CD4-positive, CD25-positive, alpha-beta regulatory T cell (primary cell): Measurements from ENCODE around the gene SNX21. TPM values are rescaled to one million over a fixed set of nuclear protein-coding genes. Genes with fewer than 3 reads are reported as not detected.
A peak's percentile ranks its signal among the peaks of the same experiment; 100 is the strongest.

ENCODE experiments used
- ATAC-seq, 2 donors: fragments of 150-1000 bp; cut with Tn5 transposase; one replicate each; pipeline ENCODE4 v1.10.0; 2021; ENCODE audit warnings: low read depth in 2 of 2, moderate number of reproducible peaks in 2 of 2, moderate library complexity in 1 of 2
- DNase-seq, 3 donors: peaks; one replicate each; pipeline versions ENCODE4 v3.0.0 to v3.0.0-alpha.2; 2012 to 2022; ENCODE audit warnings: mixed read lengths in 1 of 3
- H3K27ac ChIP-seq: one replicate; pipeline ENCODE4 v1.7.0; 2013; ENCODE audit warnings: mild to moderate bottlenecking, low read length; ENCODE audit not compliant: insufficient read depth, poor library complexity, severe bottlenecking
- H3K27me3 ChIP-seq: one replicate; pipeline ENCODE4 v1.7.0; 2013; ENCODE audit warnings: low read length; ENCODE audit not compliant: control insufficient read depth, insufficient read depth
- H3K36me3 ChIP-seq: one replicate; pipeline ENCODE4 v1.7.0; 2013; ENCODE audit warnings: mild to moderate bottlenecking, low read length, moderate library complexity; ENCODE audit not compliant: control insufficient read depth, insufficient read depth
- H3K4me1 ChIP-seq: 2 replicates; pipeline ENCODE4 v1.7.0; 2013; ENCODE audit warnings: mild to moderate bottlenecking, low read length; ENCODE audit not compliant: insufficient read depth, control insufficient read depth, poor library complexity, severe bottlenecking
- H3K4me3 ChIP-seq: one replicate; pipeline ENCODE4 v1.7.0; 2013; ENCODE audit warnings: low read depth, mild to moderate bottlenecking, low read length, moderate library complexity
- H3K9me3 ChIP-seq, 2 experiments: 1 replicate in 1 of 2; 2 replicates in 1 of 2; pipeline ENCODE4 v1.7.0; 2013; ENCODE audit warnings: low read length in 2 of 2, mild to moderate bottlenecking in 1 of 2, moderate library complexity in 1 of 2; ENCODE audit not compliant: control insufficient read depth in 2 of 2
- H3K27ac Mint-ChIP-seq, 3 donors: one replicate each; pipeline ENCODE4 v1.8.0; 2020 to 2022; ENCODE audit warnings: mild to moderate bottlenecking in 3 of 3, mixed read lengths in 3 of 3, moderate library complexity in 2 of 3
- H3K27me3 Mint-ChIP-seq: one replicate; pipeline ENCODE4 v1.8.0; 2022; ENCODE audit warnings: mild to moderate bottlenecking, mixed read lengths
- H3K36me3 Mint-ChIP-seq: one replicate; pipeline ENCODE4 v1.8.0; 2020; ENCODE audit warnings: mixed read lengths
- H3K4me1 Mint-ChIP-seq, 4 donors: one replicate each; pipeline ENCODE4 v1.8.0; 2020 to 2022; ENCODE audit warnings: mixed read lengths in 4 of 4, mild to moderate bottlenecking in 1 of 4
- H3K4me3 Mint-ChIP-seq, 4 donors: one replicate each; pipeline ENCODE4 v1.8.0; 2020 to 2022; ENCODE audit warnings: mild to moderate bottlenecking in 4 of 4, mixed read lengths in 4 of 4, moderate library complexity in 3 of 4
- H3K9me3 Mint-ChIP-seq, 7 donors: one replicate each; pipeline ENCODE4 v1.8.0; 2020 to 2022; ENCODE audit warnings: mixed read lengths in 7 of 7, mild to moderate bottlenecking in 3 of 7, moderate library complexity in 2 of 7
- polyA plus RNA-seq, 4 donors: library from polyadenylated mRNA; unstranded; fragments of 300-500 nt; fragmentation: Illumina TruSeq; gene quantifications; one replicate each; pipeline ENCODE4 v1.2.3, GENCODE V29; 2021
- total RNA-seq: library from RNA; stranded (reverse); gene quantifications from one replicate; pipeline ENCODE4 v1.2.3, GENCODE V29; 2022

SNX21 gene
- total and polyA plus RNA-seq, 5 donors from 2014 or later, result 0.94 to 2.5 (median 1.6) TPM

DNA sequence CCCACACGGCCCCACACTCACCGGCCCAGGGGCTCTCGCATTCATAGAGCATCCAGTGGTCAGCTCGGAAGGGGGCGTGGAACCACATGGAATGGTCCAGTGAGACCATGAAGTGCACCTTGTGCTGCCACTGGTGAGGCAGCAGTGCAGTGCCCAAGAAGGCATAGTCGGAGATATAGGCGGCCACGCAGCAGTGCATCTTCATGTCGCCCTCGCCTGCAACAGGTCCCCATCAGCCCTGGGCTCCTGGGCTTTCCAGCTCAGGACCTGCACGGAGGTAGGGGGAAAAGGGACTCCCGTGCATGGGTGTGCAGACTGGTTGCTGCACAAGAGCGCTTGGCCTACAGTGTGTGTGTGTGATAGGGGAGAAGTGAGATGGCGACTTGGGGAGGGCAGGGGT, 9.9 kb downstream of the SNX21 start:
- Mint-ChIP-seq H3K4me1 (peaks cover 0 to 3% (median 0%) of the 10 kb centered on the region in 4 donors), H3K27ac (peak overlapping the region in 1 of 3 donors; percentile 48), H3K9me3 (no peaks in the 10 kb centered on the region), H3K36me3 (peaks cover 21% of the 10 kb centered on the region), H3K27me3 (no peaks in the 10 kb centered on the region), H3K4me3 (no peak overlapping the region)
- Histone ChIP-seq H3K9me3 (no peaks in the 10 kb centered on the region), H3K27ac (no peak overlapping the region), H3K36me3 (peaks cover 58% of the 10 kb centered on the region), H3K4me1 (no peaks in the 10 kb centered on the region), H3K27me3 (no peaks in the 10 kb centered on the region), H3K4me3 (no peak overlapping the region)
- ATAC-seq (no peak), DNase-seq (no peak)

DNA sequence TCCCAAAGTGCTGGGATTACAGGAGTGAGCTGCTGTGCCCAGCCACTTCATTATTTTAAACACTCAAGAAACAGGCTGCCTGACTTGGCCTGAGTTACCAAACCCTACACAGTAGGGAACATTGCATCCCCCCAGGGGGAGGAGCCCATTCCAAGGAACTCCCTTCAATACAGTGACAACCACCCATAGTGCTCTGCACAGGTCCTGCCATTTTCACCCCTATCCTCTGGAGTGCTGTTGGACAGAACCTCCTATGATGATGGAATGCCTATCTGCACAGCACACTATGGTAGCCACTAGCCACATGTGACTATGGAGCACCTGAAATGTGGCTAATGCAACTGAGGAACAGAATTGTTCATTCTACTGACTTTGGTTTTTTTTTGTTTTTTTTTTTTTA, 11.9 kb downstream of the SNX21 start:
- ATAC-seq (no peak), DNase-seq (no peak)
- Mint-ChIP-seq H3K4me3 (no peak overlapping the region), H3K27ac (no peak overlapping the region), H3K27me3 (no peaks in the 10 kb centered on the region), H3K4me1 (peaks cover 0 to 8% (median 4%) of the 10 kb centered on the region in 4 donors), H3K9me3 (no peaks in the 10 kb centered on the region), H3K36me3 (peaks cover 32% of the 10 kb centered on the region)
- no peak overlapping the region for H3K4me3 ChIP-seq
- peaks cover 74% of the 10 kb centered on the region for H3K36me3 ChIP-seq
- H3K4me1 ChIP-seq, result no peaks in the 10 kb centered on the region
- no peaks in the 10 kb centered on the region for H3K27me3 ChIP-seq
- H3K9me3 ChIP-seq, result no peaks in the 10 kb centered on the region
- no peak overlapping the region for H3K27ac ChIP-seq

DNA sequence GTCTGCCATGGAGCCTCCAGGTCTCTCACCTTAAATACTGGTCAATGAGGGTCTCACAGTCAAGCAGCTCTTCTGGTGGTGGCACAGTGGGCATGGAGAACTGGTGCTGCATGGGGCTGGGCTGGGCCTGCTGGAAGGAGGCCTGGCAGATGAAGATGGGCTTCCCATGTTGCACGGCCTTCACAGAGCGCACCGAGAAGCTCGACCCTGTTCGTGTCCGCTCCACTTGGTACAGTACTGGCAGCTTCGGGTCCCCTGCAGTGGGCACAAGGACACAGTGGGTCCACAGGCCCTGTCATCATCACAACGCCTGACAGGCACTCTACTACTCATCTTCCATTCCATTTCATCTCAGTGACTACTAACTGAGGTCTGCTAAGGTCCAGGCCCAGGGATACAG, 14.8 kb downstream of the SNX21 start:
- H3K36me3 Mint-ChIP-seq, result peaks cover 35% of the 10 kb centered on the region
- ATAC-seq (no peak), DNase-seq (no peak)
- no peak overlapping the region for H3K4me3 Mint-ChIP-seq
- H3K9me3 Mint-ChIP-seq, result no peaks in the 10 kb centered on the region
- Histone ChIP-seq H3K27me3 (no peaks in the 10 kb centered on the region), H3K36me3 (peaks cover 65% of the 10 kb centered on the region), H3K4me3 (no peak overlapping the region), H3K27ac (no peak overlapping the region), H3K9me3 (no peaks in the 10 kb centered on the region), H3K4me1 (no peaks in the 10 kb centered on the region)
- peaks cover 0 to 19% (median 11%) of the 10 kb centered on the region in 4 donors for H3K4me1 Mint-ChIP-seq
- no peaks in the 10 kb centered on the region for H3K27me3 Mint-ChIP-seq
- H3K27ac Mint-ChIP-seq, result peak overlapping the region in 1 of 3 donors; percentile 60

DNA sequence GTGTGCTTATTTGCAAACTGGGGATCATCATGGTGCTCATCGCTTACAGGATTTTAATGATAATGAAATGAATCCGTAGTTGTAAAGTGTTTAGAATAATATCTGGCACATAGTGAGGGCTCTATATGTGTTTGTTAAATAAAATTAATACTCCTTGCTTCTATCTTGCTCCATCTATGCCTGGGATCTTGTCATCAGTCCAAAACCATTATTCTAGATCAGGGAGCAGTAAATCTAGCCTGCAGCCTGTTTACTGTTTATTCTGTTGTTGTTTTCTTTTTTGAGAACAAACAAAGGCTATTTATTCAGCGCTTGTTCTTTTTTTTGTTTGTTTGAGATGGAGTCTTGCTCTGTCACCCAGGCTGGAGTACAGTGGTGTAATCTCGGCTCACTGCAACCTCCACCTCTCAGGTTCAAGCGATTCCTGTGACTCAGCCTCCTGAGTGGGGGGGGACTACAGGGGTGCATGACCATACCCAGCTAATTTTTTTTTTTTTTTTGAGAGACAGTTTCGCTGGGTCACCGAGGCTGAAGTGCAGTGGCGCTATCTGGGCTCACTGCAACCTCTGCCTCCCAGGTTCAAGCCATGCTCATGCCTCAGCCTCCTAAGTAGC, 15.5 kb downstream of the SNX21 start:
- Mint-ChIP-seq H3K4me1 (peaks cover 0 to 26% (median 15%) of the 10 kb centered on the region in 4 donors), H3K27ac (no peak overlapping the region), H3K27me3 (no peaks in the 10 kb centered on the region), H3K4me3 (no peak overlapping the region), H3K9me3 (no peaks in the 10 kb centered on the region), H3K36me3 (peaks cover 37% of the 10 kb centered on the region)
- Histone ChIP-seq H3K9me3 (no peaks in the 10 kb centered on the region), H3K4me3 (no peak overlapping the region), H3K36me3 (peaks cover 65% of the 10 kb centered on the region), H3K27me3 (no peaks in the 10 kb centered on the region), H3K4me1 (peaks cover 6% of the 10 kb centered on the region), H3K27ac (no peak overlapping the region)
- no peak for DNase-seq
- ATAC-seq, result no peak

DNA sequence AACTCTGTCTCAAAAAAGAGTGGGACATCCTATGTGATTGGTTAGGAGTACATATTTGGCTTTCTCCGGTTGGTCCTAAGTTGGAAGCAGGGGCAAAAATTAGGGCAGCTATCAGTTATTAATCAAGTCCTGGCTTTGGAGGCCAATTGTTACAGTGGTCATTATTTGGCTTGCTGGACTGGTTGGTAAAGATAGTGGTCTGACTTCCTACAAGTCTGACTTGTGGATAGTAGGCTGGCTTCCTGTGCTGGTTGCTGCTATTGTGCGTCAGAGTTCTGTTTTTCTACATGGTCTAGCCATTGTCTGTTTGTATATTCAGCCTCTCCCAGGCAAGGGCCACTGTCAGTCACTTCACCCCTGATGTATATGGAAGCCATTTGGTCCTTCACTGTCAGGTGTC, 16.6 kb downstream of the SNX21 start:
- H3K27ac Mint-ChIP-seq, result peak overlapping the region in 1 of 3 donors; percentile 54

DNA sequence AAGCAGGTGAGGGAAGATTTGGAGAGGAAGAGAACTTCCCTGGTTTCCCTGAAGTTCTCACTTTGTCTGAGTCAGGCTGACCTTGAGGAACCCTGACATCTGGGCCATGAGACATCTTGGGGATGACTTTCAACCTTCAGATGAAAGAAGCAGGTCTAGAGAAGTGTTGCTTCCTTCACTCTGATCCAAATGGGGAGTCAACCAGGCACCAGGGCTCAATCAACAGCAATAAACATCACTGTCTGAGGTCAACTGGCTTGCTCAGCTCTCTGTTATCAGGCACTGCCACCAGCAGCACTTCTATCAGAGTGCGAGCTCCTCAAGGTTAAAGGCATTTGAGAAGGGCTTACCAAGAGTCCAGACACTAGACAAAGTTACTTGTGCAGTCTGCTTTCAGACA, 17.3 kb downstream of the SNX21 start:
- Mint-ChIP-seq H3K27ac (peak overlapping the region in 2 of 3 donors; percentile 16 to 54), H3K36me3 (peaks cover 31% of the 10 kb centered on the region), H3K27me3 (no peaks in the 10 kb centered on the region), H3K4me3 (peak overlapping the region in 1 of 4 donors; percentile 35), H3K4me1 (peaks cover 0 to 43% (median 16%) of the 10 kb centered on the region in 4 donors), H3K9me3 (no peaks in the 10 kb centered on the region)
- Histone ChIP-seq H3K9me3 (no peaks in the 10 kb centered on the region), H3K4me1 (peaks cover 19% of the 10 kb centered on the region), H3K36me3 (peaks cover 54% of the 10 kb centered on the region), H3K4me3 (no peak overlapping the region), H3K27ac (no peak overlapping the region), H3K27me3 (no peaks in the 10 kb centered on the region)
- DNase-seq, result no peak
- no peak for ATAC-seq

More for the DNA sequence above, 16.6 kb downstream of the SNX21 start:
- DNase-seq (no peak), ATAC-seq (no peak)
- Histone ChIP-seq H3K4me1 (peaks cover 12% of the 10 kb centered on the region), H3K4me3 (no peak overlapping the region), H3K36me3 (peaks cover 58% of the 10 kb centered on the region), H3K27me3 (no peaks in the 10 kb centered on the region), H3K27ac (no peak overlapping the region), H3K9me3 (no peaks in the 10 kb centered on the region)
- no peaks in the 10 kb centered on the region for H3K9me3 Mint-ChIP-seq
- no peaks in the 10 kb centered on the region for H3K27me3 Mint-ChIP-seq
- peaks cover 0 to 37% (median 16%) of the 10 kb centered on the region in 4 donors for H3K4me1 Mint-ChIP-seq
- peak overlapping the region in 1 of 4 donors; percentile 35 for H3K4me3 Mint-ChIP-seq
- peaks cover 31% of the 10 kb centered on the region for H3K36me3 Mint-ChIP-seq

DNA sequence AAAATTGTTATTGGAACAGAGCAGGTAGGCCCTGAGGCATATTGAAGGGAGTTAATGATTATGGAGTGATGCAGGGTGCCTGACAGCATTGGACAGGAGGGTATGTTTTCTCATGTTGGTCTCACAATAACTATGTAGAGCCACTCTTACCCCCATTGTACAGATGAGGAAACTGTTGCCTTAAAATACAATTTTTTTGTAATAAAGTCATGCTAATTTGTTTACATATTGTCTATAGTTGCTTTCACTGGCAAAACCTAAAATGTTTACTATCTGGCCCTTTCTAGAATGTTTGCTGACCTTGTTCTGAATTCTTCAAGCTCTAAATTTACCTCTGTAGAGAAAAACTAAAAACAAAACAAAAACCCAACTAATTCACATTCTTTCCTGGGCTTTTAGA, 17.9 kb downstream of the SNX21 start:
- H3K27me3 ChIP-seq, result no peaks in the 10 kb centered on the region
- Mint-ChIP-seq H3K27me3 (no peaks in the 10 kb centered on the region), H3K4me3 (peak overlapping the region in 1 of 4 donors; percentile 32), H3K27ac (no peak overlapping the region), H3K36me3 (peaks cover 31% of the 10 kb centered on the region), H3K4me1 (peaks cover 0 to 48% (median 18%) of the 10 kb centered on the region in 4 donors), H3K9me3 (no peaks in the 10 kb centered on the region)
- peaks cover 25% of the 10 kb centered on the region for H3K4me1 ChIP-seq
- ATAC-seq (no peak), DNase-seq (no peak)
- H3K4me3 ChIP-seq, result no peak overlapping the region
- no peaks in the 10 kb centered on the region for H3K9me3 ChIP-seq
- H3K36me3 ChIP-seq, result peaks cover 49% of the 10 kb centered on the region
- no peak overlapping the region for H3K27ac ChIP-seq

DNA sequence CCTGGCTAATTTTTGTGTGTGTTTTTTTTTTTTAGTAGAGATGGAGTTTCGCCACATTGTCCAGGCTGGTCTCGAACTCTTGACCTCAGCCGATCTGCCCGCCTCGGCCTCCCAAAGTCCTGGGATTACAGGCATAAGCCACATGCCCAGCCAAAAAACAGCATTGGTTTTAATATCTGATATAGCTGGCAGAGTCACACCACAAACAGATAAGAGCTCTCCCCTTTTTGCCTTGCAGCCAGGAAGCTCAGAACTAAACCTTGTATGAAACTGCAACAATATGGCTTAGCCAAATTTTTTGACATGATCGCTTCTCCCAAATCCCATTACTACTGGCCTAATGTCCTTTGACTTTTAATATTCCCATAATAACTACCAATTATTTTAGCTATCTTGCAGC, 18.7 kb downstream of the SNX21 start:
- Histone ChIP-seq H3K4me3 (no peak overlapping the region), H3K9me3 (no peaks in the 10 kb centered on the region), H3K4me1 (peaks cover 26% of the 10 kb centered on the region), H3K27me3 (no peaks in the 10 kb centered on the region), H3K36me3 (peaks cover 44% of the 10 kb centered on the region), H3K27ac (no peak overlapping the region)
- Mint-ChIP-seq H3K4me3 (peak overlapping the region in 1 of 4 donors; percentile 11), H3K27ac (no peak overlapping the region), H3K9me3 (peaks cover 0 to under 1% (median 0%) of the 10 kb centered on the region in 7 donors), H3K4me1 (peaks cover 2 to 56% (median 23%) of the 10 kb centered on the region in 4 donors), H3K36me3 (peaks cover 31% of the 10 kb centered on the region), H3K27me3 (no peaks in the 10 kb centered on the region)
- no peak for ATAC-seq
- no peak for DNase-seq
